Measurements from ENCODE around the gene PXDN.

DNA sequence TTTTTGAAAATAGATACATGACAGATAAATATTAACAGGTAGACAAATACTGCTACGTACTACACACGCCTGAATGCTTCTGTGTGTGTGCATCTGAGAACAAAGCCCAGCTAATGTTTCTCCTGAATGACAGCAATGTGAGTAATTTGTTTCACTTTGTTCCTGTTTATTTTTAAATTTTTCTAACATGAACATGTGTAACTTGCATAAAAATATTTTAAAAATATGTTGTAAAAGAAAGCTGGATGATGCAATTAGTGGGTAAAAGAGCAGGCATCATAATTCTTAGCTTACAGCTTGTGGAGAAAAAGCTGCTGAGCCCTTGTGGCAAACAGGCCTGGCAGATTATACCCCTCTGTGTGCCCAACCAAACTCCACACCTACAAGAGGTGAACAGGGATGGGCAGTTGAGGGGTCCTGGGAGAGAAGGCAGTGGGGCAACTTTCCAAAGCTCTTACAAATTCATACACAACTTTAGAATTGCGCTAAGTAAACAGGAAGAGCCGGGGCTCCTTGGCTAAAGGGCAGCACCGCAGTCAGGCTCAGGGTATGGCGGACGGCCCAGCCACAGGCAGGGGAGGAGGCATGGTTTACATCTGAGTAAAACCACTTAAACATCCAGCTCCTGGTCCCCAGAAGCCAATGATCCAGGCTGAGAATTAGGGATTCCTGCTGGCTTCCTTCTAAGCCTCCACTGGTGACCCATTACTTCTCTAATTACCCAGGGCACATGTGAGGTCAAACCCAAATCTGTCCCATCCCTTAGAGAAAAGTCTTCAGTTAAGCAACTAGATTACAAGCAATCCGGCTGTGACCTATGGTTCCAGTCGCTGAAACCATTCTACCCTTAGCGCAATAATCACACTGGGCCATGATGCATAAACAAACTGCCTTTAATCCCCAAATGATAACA is 14.0 kb downstream of the PXDN start:
- TF ChIP-seq, protein P1, sequence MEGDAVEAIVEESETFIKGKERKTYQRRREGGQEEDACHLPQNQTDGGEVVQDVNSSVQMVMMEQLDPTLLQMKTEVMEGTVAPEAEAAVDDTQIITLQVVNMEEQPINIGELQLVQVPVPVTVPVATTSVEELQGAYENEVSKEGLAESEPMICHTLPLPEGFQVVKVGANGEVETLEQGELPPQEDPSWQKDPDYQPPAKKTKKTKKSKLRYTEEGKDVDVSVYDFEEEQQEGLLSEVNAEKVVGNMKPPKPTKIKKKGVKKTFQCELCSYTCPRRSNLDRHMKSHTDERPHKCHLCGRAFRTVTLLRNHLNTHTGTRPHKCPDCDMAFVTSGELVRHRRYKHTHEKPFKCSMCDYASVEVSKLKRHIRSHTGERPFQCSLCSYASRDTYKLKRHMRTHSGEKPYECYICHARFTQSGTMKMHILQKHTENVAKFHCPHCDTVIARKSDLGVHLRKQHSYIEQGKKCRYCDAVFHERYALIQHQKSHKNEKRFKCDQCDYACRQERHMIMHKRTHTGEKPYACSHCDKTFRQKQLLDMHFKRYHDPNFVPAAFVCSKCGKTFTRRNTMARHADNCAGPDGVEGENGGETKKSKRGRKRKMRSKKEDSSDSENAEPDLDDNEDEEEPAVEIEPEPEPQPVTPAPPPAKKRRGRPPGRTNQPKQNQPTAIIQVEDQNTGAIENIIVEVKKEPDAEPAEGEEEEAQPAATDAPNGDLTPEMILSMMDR (IDR thresholded peaks at IDR 0.05; ENCODE audit: low read depth, low read length, poor library complexity, severe bottlenecking), result no peak
- TF ChIP-seq EZH2phosphoT487 (IDR thresholded peaks at IDR 0.05; ENCODE audit: borderline replicate concordance, low read length), result no peak

Measured in DOHH2 (cell line).